HG03045 (cell line): ENCODE measurements around the gene AGR2.
"Not testable (repeated sequence)": the region's sequence is repeated elsewhere in the genome, so short reads cannot be mapped to it uniquely, and the experiment has no call there.

Experiments used
- ATAC-seq: cut with Tn5 transposase; IDR thresholded peaks from one replicate; pipeline ENCODE4 v1.9.1; 2021; ENCODE audit warnings: mild to moderate bottlenecking, moderate library complexity; ENCODE audit not compliant: unreplicated experiment

The AGR2 gene

DNA sequence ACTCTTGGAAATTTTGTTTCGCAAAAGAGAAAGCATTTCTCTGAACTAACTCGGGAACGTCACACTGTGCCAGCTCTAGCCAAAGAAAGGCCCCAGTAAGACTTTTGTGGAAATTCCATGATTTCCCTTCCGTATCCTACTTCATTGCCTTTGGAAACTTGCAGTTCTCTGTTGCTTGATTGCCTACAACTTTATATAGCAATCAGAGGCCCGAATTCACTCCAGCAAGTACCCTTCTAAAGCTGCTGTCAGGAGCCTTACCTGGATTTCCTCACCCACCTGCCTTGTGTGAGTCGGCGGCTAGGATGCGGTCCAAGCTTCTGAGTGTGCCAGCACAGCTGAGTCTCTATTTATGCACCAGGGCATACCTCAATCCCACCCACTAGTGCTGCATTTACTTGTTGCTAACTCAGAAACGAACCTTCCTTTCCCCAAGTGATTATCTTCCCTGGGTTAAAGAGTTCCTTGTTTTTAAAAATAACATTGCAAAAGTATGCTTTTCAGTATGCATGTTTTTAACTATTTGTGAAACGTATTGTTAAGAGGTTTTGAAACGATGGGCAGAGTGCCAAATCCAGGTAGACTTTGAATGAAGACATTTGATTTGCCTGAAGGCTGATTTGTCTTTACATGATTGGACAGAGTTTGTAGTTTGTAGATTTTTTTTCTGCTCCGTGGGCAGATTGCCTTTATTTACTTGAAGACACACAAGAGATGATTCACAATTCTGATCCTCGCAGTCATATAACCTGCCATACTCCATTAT lies at the start of gene AGR2:
Gene AGR2, minus strand, starts transcription at position 326 of the 766 bp plus-strand sequence. CDS start 3,203 bp downstream, outside the sequence.
- ATAC-seq: no peak

DNA sequence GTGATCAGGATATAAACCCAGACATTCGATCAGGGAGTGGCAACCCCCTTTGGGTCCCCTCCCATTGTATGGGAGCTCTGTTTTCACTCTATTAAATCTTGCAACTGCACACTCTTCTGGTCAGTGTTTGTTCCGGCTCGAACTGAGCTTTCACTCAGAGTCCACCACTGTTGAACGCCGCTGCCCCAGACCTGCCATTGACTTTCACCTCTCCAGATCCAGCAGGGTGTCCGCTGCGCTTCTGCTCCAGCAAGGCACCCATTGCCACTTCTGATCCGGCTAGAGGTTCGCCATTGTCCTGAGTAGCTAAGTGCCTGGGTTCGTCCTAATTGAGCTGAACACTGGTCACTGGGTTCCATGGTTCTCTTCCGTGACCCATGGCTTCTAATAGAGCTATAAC lies 48.4 kb upstream of the AGR2 start:
- not testable (repeated sequence) for ATAC-seq

DNA sequence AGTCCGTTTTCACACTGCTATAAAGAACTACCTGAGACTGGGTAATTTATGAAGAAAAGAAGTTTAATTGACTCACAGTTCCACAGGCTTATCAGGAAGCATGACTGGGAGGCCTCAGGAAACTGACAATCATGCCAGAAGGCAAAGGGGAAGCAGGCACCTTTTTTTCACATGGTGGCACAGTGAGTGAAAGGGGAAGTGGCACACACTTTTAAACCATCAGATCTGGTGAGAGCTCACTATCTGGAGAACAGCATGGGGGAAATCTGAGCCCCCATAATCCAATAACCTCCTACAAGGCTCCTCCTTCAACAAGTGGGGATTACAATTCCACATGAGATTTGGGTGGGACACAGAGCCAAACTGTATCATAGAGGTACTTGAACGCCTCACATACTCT lies 47.0 kb upstream of the AGR2 start:
- ATAC-seq: no peak

DNA sequence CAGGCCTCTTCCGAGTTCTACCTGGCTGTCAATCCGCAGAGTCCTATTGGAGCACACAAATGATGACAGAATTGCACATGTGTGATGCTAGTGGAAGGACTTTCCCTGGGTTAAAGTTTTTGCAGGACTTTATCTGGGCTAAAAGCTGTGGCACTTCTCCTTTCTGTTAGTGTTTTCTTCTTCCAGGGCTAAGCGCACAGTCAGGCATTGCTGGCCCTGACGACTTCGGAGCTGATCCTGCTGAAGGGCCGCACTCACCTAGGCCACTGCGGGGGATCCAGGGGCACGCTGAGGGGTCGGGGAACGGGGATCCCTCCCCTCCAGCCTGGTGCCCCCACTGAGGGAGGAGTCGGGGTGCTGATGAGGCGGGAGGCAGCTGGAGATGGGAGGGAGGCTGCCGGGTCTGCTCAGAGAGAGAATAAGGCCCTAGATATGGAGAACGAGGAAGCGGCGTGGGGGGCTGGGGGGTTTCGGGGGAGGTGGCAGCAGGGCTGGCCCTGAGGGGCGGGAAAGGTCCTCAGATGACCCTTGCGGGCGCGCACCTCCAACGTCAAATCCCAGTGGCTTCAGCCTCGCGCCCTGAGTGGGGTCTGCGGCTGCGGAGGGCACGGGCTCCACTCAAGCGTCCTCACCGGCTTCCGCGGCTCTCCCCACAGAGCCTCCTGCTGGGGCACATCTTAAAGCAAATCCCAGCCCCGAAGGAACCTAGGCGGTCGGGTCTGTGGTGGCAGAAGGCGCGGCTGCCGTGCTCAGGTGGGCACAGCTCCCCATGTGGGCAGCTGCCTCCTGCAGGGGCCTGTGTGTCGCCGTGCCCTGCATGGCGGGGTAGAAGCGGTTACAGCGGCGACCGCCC lies 46.0 kb upstream of the AGR2 start:
- ATAC-seq: no peak

DNA sequence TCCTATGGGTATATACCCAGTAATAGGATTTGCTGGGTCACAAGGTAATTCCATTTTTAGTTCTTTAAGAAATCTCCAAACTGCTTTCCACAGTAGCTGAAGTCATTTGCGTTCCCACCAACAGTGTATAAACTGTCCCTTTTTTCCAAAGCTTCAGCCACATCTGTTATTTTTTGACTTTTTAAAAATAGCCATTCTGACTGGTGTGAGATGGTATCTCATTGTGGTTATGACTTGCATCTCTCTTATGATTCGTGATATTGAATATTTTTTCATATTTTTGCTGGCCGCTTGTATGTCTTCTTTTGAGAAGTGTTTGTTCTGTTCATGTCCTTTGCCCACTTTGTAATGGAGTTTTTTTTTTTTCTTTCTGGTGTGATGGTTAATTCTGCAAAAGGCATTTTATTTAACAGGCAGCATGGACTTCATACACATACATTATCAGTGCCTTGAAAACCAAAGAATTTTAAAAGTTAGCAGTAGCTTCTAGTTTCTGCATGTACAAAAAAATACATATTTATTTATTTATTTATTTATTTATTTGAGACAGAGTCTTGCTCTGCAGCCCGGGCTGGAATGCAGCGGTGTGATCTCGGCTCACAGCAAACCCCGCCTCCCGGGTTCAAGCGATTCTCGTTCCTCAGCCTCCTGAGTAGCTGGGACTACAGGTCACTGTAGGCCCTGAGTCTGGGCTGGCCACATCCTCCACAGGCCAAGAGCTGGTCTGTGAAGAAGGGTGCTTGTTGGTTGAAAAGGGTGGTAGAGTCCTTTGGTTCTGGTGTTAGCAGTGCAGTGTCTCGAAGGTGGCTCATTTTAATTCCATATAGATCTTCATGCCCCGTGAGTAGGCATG lies 44.7 kb upstream of the AGR2 start:
- no peak for ATAC-seq

DNA sequence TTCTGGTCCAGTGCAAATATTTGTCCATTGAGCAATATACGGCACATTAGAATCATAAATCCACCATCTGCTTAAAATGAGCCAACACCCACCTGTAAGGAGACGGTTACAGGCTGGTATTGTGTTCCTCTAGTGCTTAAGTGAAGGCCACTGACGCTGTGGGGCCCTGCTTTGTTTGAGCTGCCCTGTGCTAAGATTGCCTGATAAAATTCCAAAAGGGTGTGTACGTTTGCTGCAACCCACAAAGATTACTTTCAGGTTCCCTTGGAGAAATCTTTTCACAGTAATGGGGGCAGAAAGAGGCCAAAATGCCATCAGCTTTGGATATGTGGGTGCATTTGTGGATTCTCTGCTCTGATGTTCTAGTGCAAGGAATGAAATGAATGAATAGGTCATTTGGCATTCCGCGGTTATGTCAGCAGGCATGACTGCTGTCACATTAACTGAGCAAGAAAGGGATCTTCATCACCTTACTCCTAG lies 42.6 kb upstream of the AGR2 start:
- ATAC-seq: no peak

DNA sequence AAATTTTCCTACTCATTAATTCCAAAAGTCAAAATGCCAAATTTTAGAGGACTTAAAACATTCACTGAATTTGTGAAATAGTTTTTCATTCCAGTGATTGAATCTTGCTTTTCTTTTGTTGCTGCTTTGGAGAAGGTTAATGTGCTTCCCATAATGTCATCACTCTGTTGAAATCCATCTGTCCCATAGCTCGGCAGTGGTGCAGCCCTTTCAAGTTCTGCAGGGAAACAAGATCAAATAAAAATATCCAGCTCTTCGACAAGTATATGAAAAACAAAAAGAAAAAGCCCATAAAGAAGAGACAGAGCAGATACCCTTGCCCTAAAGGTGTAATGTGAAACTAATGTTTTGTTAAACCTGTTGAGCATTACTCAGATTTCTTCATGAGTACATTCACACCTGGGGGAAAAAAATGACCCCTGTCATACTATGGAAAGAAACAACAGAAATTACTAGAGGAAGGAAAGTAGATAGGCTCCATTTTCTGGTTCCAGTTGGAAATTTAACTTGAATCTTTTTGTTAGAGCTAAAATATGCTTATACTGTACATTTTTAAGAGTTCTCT lies 41.9 kb upstream of the AGR2 start:
- ATAC-seq: no peak

DNA sequence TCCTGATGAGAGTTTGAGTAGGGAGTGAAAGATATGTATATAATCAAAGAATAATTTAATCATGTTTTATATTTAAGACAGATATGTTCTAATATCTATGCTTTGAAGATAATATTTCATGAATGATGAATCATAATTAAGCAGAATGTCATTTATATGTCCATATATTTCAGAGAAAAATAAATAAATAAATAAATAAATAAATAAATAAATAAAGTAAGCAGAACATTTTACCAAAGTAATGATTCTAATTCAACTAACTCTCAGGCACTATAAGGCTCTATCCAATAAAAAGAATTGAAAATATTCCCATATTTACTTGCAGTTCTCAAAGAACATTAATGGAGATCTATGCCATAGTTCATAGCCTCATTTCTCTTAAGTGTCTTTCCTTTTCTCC lies 40.9 kb upstream of the AGR2 start:
- ATAC-seq: no peak

DNA sequence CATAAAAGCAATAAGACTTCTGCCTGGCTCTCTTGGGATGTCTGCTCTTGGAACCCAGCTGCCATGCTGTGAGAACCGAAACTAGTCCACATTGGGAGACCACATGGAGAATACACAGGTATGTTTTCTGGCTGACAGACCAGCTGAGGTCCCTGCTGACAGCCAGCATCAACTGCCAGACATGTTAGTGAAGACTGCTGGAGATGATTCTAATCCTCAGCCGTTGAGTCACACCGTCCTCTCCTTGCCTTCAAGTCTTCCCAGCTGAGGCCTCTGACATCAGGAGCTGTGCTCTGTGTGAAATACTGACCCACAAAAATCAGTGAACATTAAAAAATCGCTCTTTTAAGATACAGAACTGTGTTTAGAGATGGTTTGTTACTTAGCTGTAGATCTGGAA lies 36.9 kb upstream of the AGR2 start:
- no peak for ATAC-seq

DNA sequence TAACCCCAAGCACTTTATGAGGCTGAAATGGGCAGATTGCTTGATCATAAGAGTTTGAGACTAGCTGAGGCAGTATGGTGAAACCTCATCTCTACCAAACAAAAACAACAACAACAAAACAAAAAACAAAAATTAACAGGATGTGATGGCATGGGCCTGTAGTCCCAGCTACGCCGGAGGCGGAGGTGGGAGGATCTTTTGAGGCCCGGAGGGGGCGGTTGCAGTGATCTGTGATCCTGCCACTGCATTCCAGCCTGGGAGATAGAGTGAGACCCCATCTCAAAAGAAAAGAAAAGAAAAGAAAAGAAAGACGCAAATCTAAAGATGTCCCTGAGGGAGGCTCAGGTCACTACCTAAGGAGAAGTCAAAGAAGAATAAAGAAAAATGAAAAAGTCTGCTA lies 35.3 kb upstream of the AGR2 start:
- no peak for ATAC-seq

DNA sequence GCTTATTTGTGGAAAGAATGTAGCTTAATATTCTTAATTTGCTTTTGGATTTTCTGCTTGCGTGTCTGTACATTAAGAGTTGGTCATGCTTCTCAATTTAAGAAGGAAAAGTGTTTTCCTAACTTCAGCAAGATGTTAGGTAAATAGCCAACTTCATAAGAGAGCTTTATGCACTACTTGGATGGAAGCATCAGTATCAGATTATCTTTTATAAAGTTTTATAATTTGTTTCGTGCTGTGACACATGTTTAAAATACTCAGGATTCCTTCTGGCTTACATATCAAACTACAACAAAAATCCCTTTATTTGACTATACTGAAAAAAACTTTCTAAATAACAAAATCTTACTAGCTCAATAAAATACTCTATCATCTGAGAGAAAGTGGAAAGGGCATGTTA lies 34.8 kb upstream of the AGR2 start:
- no peak for ATAC-seq

DNA sequence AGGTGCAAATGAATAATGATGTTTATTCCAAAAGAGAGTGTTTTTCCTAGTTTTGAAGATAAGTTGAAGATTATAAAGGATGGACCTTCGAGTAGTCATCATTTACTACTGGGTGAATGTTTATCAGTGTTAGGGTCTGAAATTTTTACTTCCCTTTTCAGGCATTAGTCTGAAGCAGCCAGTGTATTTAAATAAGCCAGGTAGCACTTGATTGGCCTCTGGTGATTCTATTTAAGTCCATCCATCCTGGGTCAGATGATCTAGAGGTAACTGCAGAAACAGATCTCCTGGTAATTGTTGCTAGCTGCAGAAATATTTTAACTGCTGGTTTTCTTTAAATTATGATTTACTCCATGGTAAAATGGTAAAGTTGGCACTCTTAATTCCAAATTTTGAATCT lies 34.1 kb upstream of the AGR2 start:
- ATAC-seq: no peak

DNA sequence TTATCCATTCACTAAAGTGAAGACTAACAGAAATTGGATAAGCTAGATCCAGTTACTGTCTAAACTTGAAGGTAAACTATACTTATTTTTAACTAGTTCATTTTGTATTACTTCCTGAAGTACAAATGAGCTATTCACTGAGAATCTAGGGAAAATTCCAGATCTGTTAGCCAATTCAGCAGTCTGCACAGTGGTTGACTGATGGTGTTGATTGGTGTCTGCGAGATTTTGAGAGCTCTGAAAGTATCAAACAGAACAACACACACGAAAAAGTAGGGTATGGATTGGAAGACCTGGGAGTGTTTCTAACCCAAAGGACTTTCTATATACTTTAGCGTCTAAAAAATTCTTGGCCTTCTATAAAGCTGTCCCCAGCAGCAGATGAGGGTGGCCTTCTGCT lies 33.6 kb upstream of the AGR2 start:
- ATAC-seq: no peak

DNA sequence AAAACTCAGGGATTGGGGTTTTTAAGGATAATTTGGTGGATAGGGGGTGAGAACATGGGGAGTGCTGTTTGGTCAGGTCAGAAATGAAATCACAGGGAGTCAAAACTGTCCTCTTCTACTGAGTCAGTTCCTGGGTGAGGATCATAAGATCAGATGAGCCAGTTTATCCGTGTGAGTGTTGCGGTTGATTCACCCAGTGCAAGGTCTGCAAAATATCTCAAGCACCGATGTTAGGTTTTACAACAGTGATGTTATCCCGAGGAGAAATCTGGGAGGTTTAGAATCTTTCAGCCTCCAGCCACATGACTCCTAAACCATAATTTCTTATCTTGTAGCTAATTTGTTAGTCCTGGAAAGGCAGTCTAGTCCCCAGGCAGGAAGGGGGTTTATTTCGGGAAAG lies 31.7 kb upstream of the AGR2 start:
- no peak for ATAC-seq

DNA sequence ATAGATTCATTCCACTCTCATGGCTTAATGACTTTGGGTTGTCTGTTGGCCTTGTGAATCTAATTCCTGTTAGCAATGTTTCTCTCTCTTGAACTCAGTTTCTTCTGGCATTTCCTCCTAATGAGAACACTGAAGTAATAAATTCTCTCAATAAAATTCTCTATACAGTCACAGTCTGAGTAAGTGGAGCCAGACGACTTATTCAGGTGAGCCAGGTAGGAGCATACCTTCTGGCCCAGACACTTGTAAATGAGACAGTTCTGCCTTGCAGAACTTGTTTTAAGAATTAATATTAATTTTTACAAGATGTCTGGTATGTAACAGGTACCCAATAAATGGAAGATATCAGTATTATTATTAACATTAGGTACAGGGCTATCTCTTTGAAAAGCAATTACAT lies 28.6 kb upstream of the AGR2 start:
- no peak for ATAC-seq

DNA sequence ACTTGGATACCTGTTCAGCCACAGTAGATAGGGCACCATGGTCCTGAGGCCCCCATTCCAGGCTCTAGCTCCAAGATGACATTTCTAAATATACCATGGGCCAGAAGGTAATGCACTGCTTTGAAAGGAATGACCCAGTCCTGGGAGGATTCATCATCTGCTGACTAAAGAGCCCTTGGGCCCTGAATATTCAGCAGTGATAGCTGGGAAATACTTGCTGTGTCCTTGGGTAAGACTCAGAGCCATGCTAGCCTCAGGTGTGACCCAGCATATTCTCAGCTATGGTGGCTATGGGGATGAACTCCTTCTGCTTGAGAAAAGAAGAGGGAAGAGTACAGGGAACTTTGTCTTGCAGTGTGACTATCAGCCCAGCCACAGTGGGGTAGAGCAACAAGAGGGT lies 21.3 kb upstream of the AGR2 start:
- no peak for ATAC-seq

DNA sequence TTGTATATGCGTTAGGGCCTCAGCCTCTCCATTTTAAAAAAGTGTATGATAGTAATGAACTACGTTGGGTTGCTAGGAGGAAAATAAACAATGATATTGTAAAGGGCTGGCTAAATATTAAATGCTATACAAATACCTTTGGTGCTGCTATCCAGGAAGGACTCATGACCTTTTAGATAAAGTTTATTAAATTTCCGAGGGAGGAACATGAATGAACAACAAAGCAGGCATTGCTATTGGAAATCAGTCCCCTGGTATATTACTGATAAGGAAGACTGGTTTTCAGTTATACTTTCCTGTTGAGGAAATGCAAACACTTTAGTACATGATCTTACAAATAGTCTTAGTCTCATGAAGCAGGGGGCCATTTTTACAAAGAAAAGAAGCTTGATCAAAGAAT lies 17.2 kb upstream of the AGR2 start:
- no peak for ATAC-seq

DNA sequence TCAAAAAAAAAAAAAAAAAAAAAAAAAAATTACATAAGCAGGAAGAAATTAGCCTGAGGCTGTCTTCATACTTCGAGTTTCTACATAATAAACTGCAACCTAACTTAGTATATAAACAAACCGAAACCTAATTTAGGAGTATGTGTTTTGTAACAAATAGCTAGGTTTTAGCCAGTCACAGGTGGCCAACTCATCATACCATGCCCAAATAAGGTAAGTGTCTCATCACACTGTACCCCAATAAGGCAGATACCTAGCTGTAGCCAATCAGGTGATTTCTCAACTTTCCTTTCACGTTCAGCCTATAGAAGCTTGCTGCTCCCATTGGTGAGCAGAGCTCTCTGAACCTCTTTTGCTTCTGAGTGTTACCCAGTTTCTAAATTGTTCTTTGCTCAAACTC lies 13.9 kb upstream of the AGR2 start:
- ATAC-seq: no peak

DNA sequence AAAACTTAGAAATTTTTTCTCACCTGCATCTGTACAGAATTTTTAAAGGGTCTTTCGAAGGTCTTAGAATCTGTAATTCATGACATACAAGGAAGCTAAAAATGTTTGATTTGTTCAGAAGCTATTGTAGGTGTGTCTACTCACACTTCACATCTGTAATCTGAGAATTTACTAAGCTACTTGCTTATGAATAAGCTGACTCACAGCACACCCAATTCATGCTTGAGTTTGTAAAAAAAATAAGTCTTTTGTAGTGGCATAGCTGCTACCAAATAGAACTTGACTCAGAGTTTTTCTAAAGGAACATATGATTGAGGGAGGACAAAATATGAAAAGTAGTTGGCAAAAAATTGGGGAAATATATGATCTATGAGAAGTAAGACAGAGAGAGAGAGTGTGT lies 12.7 kb upstream of the AGR2 start:
- ATAC-seq: no peak

DNA sequence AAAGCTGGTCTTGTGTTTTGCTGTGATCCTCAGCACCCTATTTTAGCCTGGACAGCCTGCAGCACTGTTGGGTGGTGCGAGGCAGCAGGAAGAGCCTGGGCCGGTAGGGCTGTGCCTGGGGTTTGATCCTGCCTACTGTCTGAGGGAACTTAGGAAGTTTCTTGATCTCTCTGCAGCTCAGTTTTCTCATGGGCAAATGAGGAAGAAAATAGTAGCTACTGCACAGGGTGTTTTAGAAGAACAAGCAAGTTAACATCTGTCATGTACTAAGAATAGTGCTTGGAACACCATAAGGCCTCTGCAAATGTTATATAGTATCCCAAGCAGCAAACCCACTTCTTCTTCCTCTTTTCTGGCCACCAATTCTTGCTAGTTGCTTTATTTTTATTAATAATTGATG lies 12.0 kb upstream of the AGR2 start:
- ATAC-seq: no peak

DNA sequence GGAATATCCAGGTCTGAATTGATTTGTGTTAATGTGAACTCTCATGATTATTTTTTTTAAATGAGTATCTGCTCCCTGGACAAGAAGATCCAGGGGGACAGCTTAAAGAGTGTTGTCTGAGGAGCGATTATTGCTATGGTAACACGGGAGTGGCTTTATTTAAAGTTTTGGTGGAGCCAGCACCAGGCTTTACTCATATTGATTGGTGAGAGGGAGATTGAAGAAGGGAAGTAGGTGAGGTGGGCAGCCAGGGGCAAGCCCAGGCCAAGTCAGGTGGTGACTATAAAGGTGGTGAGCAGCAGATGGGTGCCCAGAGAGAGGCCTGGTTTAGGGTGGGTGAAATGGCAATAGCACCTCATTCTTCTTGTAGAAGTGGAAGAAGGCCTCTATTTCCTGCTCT lies 10.2 kb upstream of the AGR2 start:
- ATAC-seq: no peak
